GM12891 (cell line): ENCODE measurements around the gene JPH3.

ENCODE experiments used
- DNase-seq: peaks from one replicate; pipeline ENCODE4 v3.0.0; 2011; ENCODE audit warnings: low spot score; ENCODE audit not compliant: insufficient read length
- FAIRE-seq: peaks from 2 replicates; lab custom pipeline; 2011; peaks lifted over from hg19 to GRCh38; lab: Jason Lieb, UNC
- PAX5 ChIP-seq: IDR thresholded peaks from 2 replicates; pipeline ENCODE4 v1.6.1; 2011; ENCODE audit warnings: low read length, moderate library complexity, mild to moderate bottlenecking; ENCODE audit not compliant: insufficient read depth, severe bottlenecking
- POLR2A ChIP-seq: IDR thresholded peaks from 2 replicates; pipeline ENCODE4 v1.6.1; 2011; ENCODE audit warnings: low read depth, low read length, control low read depth
- POLR2AphosphoS5 ChIP-seq: IDR thresholded peaks from 2 replicates; pipeline ENCODE4 v1.6.1; 2011; ENCODE audit warnings: low read depth, low read length, control low read depth
- POU2F2 ChIP-seq: IDR thresholded peaks from 2 replicates; pipeline ENCODE4 v1.6.1; 2011; ENCODE audit warnings: low read depth, mild to moderate bottlenecking, control low read depth, low read length, moderate library complexity
- SPI1 ChIP-seq: IDR thresholded peaks from 2 replicates; pipeline ENCODE4 v1.6.1; 2011; ENCODE audit warnings: low read depth, low read length, control low read depth
- TAF1 ChIP-seq: IDR thresholded peaks from 2 replicates; pipeline ENCODE4 v1.6.1; 2011; ENCODE audit warnings: low read depth, low read length, control low read depth

The JPH3 gene

DNA sequence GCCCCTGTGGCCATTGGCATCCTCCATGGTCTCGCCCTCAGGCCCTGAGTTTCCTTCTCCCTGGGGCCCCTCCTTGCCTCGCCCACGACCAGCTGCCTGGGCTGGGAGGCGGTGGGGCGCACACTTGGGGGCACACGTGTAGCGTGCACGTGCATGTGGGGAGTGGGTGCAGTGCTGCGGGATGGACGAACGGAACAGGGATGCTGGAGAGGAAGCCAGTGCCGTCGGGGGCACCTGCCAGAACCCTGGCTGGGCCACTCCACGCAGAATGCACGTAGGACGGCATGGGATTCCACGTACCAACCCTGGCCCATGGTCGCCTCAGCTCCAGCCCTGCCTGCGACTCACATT lies 83.1 kb downstream of the JPH3 start:
- TF ChIP-seq POLR2A, result no peak
- no peak for FAIRE-seq
- no peak for DNase-seq

DNA sequence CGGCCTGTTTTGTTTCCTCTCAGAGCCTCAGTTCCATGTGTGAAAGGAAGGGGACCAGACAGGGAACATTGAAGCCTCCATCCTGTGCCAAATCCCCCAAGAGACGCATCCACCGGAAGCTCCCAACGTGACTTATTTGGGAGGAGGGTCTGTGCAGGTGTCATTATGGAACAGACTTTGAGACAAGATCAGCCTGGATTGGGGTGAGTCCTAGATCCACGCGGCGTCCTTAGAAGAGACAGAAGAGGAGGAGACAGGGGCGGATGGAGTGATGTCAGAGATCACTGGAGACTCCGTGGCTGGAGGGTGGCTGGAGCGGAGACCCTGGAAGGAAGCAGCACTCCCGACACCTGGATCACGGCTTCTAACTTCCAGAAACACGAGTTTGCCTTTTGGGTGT lies 83.5 kb downstream of the JPH3 start:
- FAIRE-seq (no peak), DNase-seq (no peak)
- no peak for TF ChIP-seq POU2F2
- TF ChIP-seq POLR2AphosphoS5, result no peak
- TF ChIP-seq POLR2A, result no peak
- no peak for TF ChIP-seq SPI1
- no peak for TF ChIP-seq TAF1

DNA sequence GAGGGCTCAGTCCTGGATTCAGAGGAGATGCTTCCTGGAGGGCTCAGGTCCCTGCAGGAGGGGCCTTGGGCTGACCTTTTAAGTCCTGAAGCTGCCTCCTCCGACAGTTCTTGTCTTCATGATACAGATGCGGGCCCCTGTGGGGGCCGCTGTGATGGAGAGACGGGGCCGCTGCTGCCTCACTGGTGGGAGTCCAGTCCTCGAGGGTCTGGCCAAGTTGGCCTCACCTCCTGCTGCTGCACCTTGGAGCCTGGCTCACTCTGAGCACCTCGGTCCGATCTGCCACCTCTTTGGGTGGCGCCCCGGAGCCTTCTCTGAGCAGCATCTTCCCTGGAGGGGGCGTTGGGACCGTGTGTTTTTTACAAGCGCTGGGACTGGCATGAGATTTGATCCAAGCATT lies 84.4 kb downstream of the JPH3 start:
- DNase-seq, result no peak
- no peak for TF ChIP-seq POU2F2
- TF ChIP-seq POLR2A, result no peak
- TF ChIP-seq TAF1, result no peak
- TF ChIP-seq PAX5, result no peak
- TF ChIP-seq POLR2AphosphoS5, result no peak
- TF ChIP-seq SPI1, result no peak
- FAIRE-seq, result no peak

DNA sequence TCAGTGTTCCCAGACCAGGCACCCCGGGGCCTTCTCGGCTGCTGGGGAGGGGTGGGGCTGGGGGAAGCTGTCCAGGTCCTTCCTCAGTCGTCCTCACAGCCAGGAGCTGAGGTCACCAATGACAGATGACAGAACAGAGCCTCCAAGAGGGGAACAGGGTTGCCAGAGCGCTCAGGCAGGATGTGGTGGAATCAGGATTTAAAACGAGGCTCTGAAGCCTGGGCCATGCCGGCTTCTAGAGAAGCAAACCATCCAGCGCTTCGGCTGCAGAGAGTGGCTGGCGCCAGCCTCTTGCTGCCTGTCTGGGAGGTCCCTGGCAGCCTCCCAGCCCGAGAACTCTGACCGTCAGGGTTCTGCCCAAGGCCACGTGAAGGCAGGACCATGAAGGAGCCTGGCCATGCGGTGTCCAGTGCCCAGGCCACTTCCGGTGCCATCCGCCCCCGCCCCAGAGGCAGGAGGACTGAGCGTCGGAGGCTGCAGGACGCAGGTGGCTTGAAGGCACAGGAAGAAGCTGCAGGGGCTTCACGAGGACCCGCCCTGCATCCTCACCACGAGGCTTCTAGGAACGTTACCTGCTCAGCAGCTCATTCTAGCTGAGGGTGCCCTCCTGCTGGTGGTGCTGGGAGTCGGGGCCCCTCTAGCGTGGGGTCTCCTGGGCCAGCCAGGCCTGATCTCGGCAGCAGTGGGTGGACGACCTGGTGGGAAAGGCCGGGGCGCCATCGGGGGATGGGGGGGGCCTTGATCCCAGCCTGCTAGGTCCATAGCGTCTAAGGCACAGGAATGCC lies 85.0 kb downstream of the JPH3 start:
- FAIRE-seq, result no peak
- DNase-seq, result no peak
- TF ChIP-seq POLR2A (no peak), PAX5 (no peak)

DNA sequence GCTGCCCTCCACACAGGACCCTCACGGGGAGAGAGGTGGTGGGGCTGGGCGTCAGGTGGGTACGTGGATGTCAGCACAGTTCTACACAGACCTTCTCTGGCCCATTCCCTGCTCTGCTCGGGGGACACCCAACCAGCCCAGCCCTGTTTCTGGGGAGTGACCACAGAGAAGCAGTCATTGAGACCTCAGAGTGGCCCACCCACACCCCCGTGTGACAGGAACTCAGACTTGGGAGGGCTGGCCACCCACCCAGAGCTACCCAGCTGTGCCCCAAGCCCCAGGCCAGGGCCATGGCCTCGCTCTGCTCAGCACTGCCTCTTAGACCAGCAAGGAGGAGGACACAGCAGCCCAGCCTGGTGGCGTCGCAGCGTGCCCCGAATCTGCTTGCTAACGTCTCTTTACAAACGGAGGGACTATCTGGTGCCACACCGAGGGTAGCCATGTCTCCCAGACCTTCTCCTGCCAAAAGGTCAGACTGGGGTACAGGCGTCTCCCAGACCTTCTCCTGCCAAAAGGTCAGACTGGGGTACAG lies 85.8 kb downstream of the JPH3 start:
- no peak for DNase-seq
- no peak for FAIRE-seq
- TF ChIP-seq TAF1 (no peak), POLR2AphosphoS5 (no peak), POU2F2 (no peak), PAX5 (no peak), POLR2A (no peak), SPI1 (no peak)

- no peak for FAIRE-seq
- TF ChIP-seq POLR2AphosphoS5 (no peak), SPI1 (no peak), TAF1 (no peak), POU2F2 (no peak), POLR2A (no peak), PAX5 (no peak)
- no peak for DNase-seq
Measured at GRCh38 chr16:87688876-87689815, 86.8 kb downstream of the JPH3 start.

DNA sequence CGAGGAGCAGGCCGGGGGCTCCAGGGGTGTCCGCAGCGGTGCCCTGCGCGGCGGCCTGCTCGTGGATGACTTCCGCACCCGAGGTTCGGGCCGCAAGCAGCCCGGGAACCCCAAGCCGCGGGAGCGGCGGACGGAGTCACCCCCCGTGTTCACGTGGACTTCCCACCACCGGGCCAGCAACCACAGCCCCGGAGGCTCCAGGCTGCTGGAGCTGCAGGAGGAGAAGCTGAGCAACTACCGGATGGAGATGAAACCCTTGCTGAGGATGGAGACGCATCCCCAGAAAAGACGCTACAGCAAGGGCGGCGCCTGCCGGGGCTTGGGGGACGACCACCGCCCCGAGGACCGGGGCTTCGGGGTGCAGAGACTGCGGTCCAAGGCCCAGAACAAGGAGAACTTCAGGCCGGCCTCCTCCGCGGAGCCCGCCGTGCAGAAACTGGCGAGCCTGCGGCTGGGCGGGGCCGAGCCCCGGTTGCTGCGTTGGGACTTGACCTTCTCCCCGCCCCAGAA lies 87.7 kb downstream of the JPH3 start:
- no peak for FAIRE-seq
- no peak for TF ChIP-seq POLR2AphosphoS5
- TF ChIP-seq SPI1, result no peak
- no peak for TF ChIP-seq POLR2A
- no peak for TF ChIP-seq TAF1
- no peak for TF ChIP-seq PAX5
- TF ChIP-seq POU2F2, result no peak
- no peak for DNase-seq

DNA sequence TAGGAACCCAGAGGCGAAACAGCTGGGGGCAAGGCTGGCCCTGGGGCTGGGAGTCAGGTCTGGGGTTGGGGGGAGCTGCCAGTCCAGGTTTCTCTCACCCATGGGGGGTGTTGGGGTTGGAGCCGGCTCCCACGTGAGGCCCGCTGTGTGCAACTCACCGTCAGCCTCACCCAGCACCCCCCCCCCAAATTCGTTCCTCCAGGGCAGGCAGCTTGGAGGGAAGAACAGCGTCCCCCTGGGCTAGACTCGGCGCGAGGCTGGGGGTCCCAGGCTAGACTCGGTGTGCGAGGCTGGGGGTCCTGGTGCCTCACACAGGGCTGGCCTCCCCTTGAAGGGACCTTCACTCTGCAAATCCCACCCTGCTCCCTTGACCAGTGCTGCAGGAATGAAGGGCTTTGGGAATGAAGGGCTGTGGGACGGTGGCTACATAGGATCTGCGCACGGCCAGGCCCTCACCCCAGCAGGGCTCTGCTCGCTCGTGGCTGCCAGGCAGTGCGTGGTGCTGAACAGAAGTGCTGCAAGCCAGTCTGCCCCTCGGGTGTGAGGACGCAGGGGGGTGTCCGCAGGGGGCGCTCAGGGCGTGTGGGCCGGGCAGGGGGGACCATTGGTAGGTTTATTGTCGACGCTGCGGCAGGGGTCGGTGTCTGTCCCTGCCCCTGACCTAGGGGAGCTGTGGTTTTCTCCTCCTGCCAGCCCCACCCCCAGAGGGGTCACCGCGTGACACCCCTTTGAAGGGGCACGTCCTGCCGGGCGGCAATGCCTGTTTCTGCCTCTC lies 88.8 kb downstream of the JPH3 start:
- FAIRE-seq (no peak), DNase-seq (no peak)

DNA sequence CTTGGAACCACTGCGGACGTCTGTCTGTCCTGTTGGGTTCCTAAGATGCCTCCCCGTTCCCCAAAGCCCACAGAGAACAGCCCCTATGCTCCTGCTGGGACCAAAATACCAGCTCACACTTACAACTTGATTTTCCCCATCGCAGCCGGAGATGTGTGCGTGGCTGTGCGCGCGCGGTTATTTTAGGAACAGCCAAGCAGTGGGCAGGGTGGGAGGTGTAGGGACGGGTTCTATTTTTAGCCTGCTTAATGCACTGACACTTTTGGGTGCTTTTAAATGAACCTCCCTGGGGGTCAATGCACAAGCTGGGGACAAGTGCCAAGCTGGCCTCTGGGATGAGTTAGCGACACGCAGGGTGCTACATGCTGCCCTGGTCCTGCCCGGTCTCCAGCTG lies 89.4 kb downstream of the JPH3 start:
- TF ChIP-seq PAX5, result no peak
- TF ChIP-seq POU2F2, result no peak
- no peak for TF ChIP-seq POLR2AphosphoS5
- TF ChIP-seq POLR2A, result no peak
- DNase-seq, result no peak
- no peak for FAIRE-seq

More for the DNA sequence above, 88.8 kb downstream of the JPH3 start:
- no peak for TF ChIP-seq POLR2AphosphoS5
- no peak for TF ChIP-seq PAX5
- TF ChIP-seq SPI1, result no peak
- TF ChIP-seq POLR2A, result no peak
- no peak for TF ChIP-seq TAF1
- no peak for TF ChIP-seq POU2F2
